MCF 10A (cell line): Measurements from ENCODE around the gene GASK1A. TPM values are rescaled to one million over a fixed set of nuclear protein-coding genes. Genes with fewer than 3 reads are reported as not detected.

Source experiments
- BruUV-seq: library from RNA; stranded (reverse); fragments of 400-500 nt; replicated peaks from 2 replicates; lab custom pipeline; 2021; lab: Mats Ljungman, UMichigan
- CTCF ChIA-PET: fragments of 300-600 bp; sonication (Branson Sonifier 250); formaldehyde crosslinking; extraction: SDS; loops from one replicate; lab custom pipeline; 2021; ENCODE audit warnings: antibody characterized with exemption, inconsistent platforms; lab: Yijun Ruan, JAX
- POLR2A ChIA-PET: fragments of 300-600, 350-650 bp; sonication (Branson Sonifier 250); formaldehyde crosslinking; extraction: SDS; loops from one replicate; lab custom pipeline; 2020; ENCODE audit warnings: antibody characterized with exemption, inconsistent platforms; lab: Yijun Ruan, JAX
- DNase-seq: peaks from one replicate; pipeline ENCODE4 v3.0.0-alpha.2; 2018; ENCODE audit not compliant: unreplicated experiment
- H3K27ac Mint-ChIP-seq: one replicate; pipeline ENCODE4 v1.8.0; 2022; ENCODE audit warnings: mild to moderate bottlenecking, low read depth, mixed read lengths; ENCODE audit not compliant: unreplicated experiment
- H3K27me3 Mint-ChIP-seq: one replicate; pipeline ENCODE4 v1.8.0; 2022; ENCODE audit warnings: mixed read lengths; ENCODE audit not compliant: insufficient read depth, unreplicated experiment
- H3K36me3 Mint-ChIP-seq: one replicate; pipeline ENCODE4 v1.8.0; 2022; ENCODE audit warnings: mild to moderate bottlenecking, moderate library complexity, mixed read lengths; ENCODE audit not compliant: insufficient read depth, unreplicated experiment
- H3K4me1 Mint-ChIP-seq: one replicate; pipeline ENCODE4 v1.8.0; 2022; ENCODE audit warnings: mixed read lengths; ENCODE audit not compliant: insufficient read depth, unreplicated experiment
- H3K4me3 Mint-ChIP-seq: one replicate; pipeline ENCODE4 v1.8.0; 2022; ENCODE audit warnings: mild to moderate bottlenecking, moderate library complexity, mixed read lengths; ENCODE audit not compliant: unreplicated experiment
- H3K9me3 Mint-ChIP-seq: one replicate; pipeline ENCODE4 v1.8.0; 2022; ENCODE audit warnings: mixed read lengths; ENCODE audit not compliant: unreplicated experiment
- intact Hi-C: fragments of 100-400 bp; cut with micrococcal nuclease; formaldehyde crosslinking; loops from 2 replicates; pipeline ENCODE4 v1.14.1; 2022
- total RNA-seq: library from RNA; stranded (reverse); gene quantifications from 2 replicates; pipeline ENCODE4 v1.2.3, GENCODE V29; 2022
- TF ChIP-seq, protein P1 (sequence below): fragments of 200-600 bp; IDR thresholded peaks from one replicate; pipeline ENCODE4 v1.8.0; 2022; ENCODE audit warnings: antibody characterized with exemption, mild to moderate bottlenecking; ENCODE audit not compliant: unreplicated experiment

GASK1A gene
- total RNA-seq, 1 experiment from 2014 or later = not detected

DNA sequence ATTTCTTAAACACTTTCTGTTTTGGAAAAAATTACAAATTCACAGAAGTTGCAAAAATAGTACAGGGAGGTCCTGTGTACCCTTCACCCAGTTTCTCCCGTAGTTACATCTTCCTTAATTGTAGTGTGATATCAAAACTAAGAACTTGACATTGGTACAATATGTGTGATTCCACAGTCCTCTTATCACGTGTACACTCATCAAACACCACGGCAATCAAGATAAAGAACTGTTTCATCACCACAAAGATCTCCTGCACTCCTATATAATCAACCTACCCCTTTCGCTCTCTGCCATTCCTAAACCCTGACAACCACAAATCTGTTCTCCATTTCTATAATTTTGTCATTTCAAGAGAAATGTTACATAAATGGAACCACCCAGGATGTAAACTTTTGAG is 95.4 kb downstream of the GASK1A start:
- no peak for DNase-seq
- Mint-ChIP-seq H3K27ac (no peak overlapping the region), H3K9me3 (no peaks in the 10 kb centered on the region), H3K36me3 (no peaks in the 10 kb centered on the region), H3K27me3 (no peaks in the 10 kb centered on the region), H3K4me1 (peaks cover 7% of the 10 kb centered on the region), H3K4me3 (no peak overlapping the region)
- POLR2A ChIA-PET = no interaction called here
- TF ChIP-seq, protein P1, sequence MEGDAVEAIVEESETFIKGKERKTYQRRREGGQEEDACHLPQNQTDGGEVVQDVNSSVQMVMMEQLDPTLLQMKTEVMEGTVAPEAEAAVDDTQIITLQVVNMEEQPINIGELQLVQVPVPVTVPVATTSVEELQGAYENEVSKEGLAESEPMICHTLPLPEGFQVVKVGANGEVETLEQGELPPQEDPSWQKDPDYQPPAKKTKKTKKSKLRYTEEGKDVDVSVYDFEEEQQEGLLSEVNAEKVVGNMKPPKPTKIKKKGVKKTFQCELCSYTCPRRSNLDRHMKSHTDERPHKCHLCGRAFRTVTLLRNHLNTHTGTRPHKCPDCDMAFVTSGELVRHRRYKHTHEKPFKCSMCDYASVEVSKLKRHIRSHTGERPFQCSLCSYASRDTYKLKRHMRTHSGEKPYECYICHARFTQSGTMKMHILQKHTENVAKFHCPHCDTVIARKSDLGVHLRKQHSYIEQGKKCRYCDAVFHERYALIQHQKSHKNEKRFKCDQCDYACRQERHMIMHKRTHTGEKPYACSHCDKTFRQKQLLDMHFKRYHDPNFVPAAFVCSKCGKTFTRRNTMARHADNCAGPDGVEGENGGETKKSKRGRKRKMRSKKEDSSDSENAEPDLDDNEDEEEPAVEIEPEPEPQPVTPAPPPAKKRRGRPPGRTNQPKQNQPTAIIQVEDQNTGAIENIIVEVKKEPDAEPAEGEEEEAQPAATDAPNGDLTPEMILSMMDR = no peak
- CTCF ChIA-PET = interaction anchor here (0.7 kb wide), 1 partner anchor 86 kb away, joined by 3 read pairs; no protein-coding TSS in a partner anchor
- intact Hi-C loops = no loop called here
- no TSS peak for BruUV-seq

DNA sequence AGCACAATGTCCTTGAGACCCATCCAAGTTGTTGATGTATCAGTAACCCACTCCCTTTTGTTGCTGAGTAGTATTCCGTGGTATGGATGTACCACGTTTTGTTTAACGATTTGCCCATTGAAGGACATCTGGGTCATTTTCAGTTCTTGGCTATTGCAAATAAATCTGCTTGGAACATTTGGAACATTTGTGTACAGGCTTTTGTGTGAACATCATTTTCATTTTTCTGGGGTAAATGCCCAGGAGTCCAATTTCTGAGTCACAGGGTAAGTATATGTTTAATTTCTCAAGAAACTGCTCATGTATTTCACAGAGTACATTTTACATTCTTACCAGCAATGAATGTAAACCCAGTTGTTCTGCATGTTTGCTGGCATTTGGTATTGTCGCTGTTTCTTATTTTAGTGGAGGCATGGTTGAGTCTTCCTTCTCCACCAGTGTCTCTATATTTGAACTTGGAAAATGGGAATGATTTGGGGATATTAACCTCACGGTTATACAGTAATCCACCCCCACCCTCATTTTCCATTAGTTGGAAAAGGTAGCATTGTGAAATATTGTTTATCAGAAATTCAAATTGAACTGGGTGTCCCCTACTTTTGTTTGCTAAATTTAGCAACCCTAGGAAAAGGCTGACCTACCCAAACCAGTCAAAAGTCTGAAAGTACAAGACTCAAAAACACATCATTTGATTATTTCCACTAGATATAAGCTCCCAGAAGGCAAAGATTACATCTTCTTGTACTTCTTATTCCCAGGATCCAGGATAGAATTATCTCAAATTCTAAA is 96.0 kb downstream of the GASK1A start:
- BruUV-seq = no TSS peak
- no peaks in the 10 kb centered on the region for H3K9me3 Mint-ChIP-seq
- no peak overlapping the region for H3K4me3 Mint-ChIP-seq
- H3K27ac Mint-ChIP-seq = no peak overlapping the region
- peaks cover 4% of the 10 kb centered on the region for H3K36me3 Mint-ChIP-seq
- peaks cover 7% of the 10 kb centered on the region for H3K4me1 Mint-ChIP-seq
- CTCF ChIA-PET = interaction anchor here (0.6 to 0.8 kb wide), 3 partner anchors 95 to 809 kb away, joined by 3 to 4 read pairs (median 3); no protein-coding TSS in a partner anchor
- POLR2A ChIA-PET = no interaction called here
- intact Hi-C loops = no loop called here
- no peaks in the 10 kb centered on the region for H3K27me3 Mint-ChIP-seq
- no peak for DNase-seq
- TF ChIP-seq, protein P1 = no peak

DNA sequence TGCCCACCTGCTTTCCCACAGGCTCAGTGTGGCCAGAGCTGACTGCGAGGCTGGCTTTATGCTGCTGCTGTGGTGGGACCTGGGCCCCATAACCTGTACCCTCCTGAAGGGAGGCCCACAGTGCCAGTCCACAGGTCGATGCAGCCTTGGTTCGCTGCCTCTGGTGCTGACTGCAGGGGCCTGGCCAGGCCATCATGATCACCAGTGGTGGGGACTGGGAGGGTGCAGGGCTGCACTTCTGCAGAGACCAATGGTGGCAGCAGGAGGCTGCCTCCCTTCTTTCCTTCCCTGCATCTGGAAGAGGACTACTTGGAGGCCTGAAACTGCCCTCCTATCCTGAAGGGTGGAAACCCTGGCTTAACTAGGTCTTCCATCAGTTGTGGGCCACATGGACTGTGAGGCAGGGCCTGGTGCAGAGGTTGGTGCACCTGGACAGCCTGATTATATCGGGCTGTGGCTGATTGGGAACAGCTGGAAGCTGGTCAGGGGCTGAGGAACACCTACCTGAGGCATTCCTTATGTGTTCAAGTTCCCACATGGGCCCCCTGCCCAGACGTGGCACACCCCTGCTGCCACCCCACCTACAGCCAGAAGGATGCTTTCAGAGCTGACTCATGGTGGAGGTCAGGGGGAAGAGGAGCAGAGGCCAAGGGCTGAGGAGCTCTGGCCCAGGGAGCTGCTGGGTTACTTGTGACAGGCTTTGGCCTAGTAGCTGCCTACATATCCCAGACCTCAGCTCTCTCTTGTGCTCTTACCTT is 97.0 kb downstream of the GASK1A start:
- intact Hi-C loops = no loop called here
- Mint-ChIP-seq H3K4me3 (no peak overlapping the region), H3K9me3 (no peaks in the 10 kb centered on the region), H3K27me3 (no peaks in the 10 kb centered on the region), H3K27ac (no peak overlapping the region), H3K36me3 (peaks cover 9% of the 10 kb centered on the region), H3K4me1 (peaks cover 7% of the 10 kb centered on the region)
- TF ChIP-seq, protein P1 = no peak
- CTCF ChIA-PET = interaction anchor here (0.6 to 0.7 kb wide), 3 partner anchors 96 to 808 kb away, joined by 3 to 4 read pairs (median 3); no protein-coding TSS in a partner anchor
- BruUV-seq = no TSS peak
- POLR2A ChIA-PET = no interaction called here
- peak; percentile 1 for DNase-seq

- H3K9me3 Mint-ChIP-seq = no peaks in the 10 kb centered on the region
- CTCF ChIA-PET = interaction anchor here (0.6 kb wide), 1 partner anchor 115 kb away, joined by 3 read pairs; no protein-coding TSS in a partner anchor
- TF ChIP-seq, protein P1 = no peak
- H3K4me3 Mint-ChIP-seq = no peak overlapping the region
- peaks cover 9% of the 10 kb centered on the region for H3K36me3 Mint-ChIP-seq
- intact Hi-C loops = no loop called here
- peaks cover 7% of the 10 kb centered on the region for H3K4me1 Mint-ChIP-seq
- no TSS peak for BruUV-seq
- H3K27ac Mint-ChIP-seq = no peak overlapping the region
- no peak for DNase-seq
- POLR2A ChIA-PET = no interaction called here
- H3K27me3 Mint-ChIP-seq = no peaks in the 10 kb centered on the region
These were observed 97.7 kb downstream of the GASK1A start for GRCh38 chr3:43076857-43077256.
